K562 (cell line): ENCODE data around the gene ATP2A3. TPM values are rescaled to one million over a fixed set of nuclear protein-coding genes. Genes with fewer than 3 reads are reported as not detected.

ENCODE experiments used
- MCM3 ChIP-seq: fragments of 450-650 bp; IDR thresholded peaks from 2 replicates; pipeline ENCODE4 v1.6.1; 2016
- SRSF1 ChIP-seq: fragments of 200-400 bp; formaldehyde crosslinking; IDR thresholded peaks from 2 replicates; pipeline ENCODE4 v1.6.1; 2017; ENCODE audit warnings: mild to moderate bottlenecking, low read depth, low read length, moderate library complexity
- TAF1 ChIP-seq: IDR thresholded peaks from 2 replicates; pipeline ENCODE4 v1.6.1; 2011; ENCODE audit warnings: mild to moderate bottlenecking, low read length, moderate library complexity; ENCODE audit not compliant: insufficient read depth, control insufficient read depth, severe bottlenecking; ENCODE audit errors: extremely low read depth
- polyA plus RNA-seq, 8 experiments: library from polyadenylated mRNA; depleted of rRNA in 4 of 8; stranded (reverse) in 5 of 8; unstranded in 3 of 8; fragments of >200 nt; fragmentation: Nextera tagmentation in 2 of 8; fragmentation: Illumina TruSeq in 1 of 8; extraction: Ambion mirVana in 2 of 8; extraction: Trizol in 1 of 8; gene quantifications; 2 replicates each; pipeline versions ENCODE4 v1.2.1 to v1.2.3, GENCODE V29; 2011 to 2014; ENCODE audit warnings: inconsistent platforms in 1 of 8, missing spikeins in 1 of 8
- total RNA-seq, 7 experiments: library from RNA; depleted of rRNA in 6 of 7; stranded (reverse); fragments of >200 nt in 6 of 7; fragmentation: Illumina TruSeq in 2 of 7; extraction: Trizol in 2 of 7; gene quantifications; 2 replicates each; pipeline versions ENCODE4 v1.2.1 to v1.2.3, GENCODE V29; 2011 to 2021; ENCODE audit warnings: low replicate concordance in 1 of 7
- TF ChIP-seq, protein P1 (sequence below): fragments of 450-650 bp; formaldehyde crosslinking; IDR thresholded peaks from 2 replicates; pipeline ENCODE4 v1.4.0; 2020; ENCODE audit warnings: mild to moderate bottlenecking, moderate library complexity
- TF ChIP-seq, protein P2 (sequence below), 2 experiments: fragments of 450-650 bp; IDR thresholded peaks; 2 replicates each; pipeline ENCODE4 v1.6.1; 2016; ENCODE audit warnings: mild to moderate bottlenecking in 2 of 2, borderline replicate concordance in 1 of 2, low read depth in 1 of 2, moderate library complexity in 1 of 2

ATP2A3 gene
- total and polyA plus RNA-seq, 9 of the 15 experiments (the other 6 are each of a cell fraction or from before 2014, with no cell fraction given), result 0.65 to 103 (median 31.3) TPM

DNA sequence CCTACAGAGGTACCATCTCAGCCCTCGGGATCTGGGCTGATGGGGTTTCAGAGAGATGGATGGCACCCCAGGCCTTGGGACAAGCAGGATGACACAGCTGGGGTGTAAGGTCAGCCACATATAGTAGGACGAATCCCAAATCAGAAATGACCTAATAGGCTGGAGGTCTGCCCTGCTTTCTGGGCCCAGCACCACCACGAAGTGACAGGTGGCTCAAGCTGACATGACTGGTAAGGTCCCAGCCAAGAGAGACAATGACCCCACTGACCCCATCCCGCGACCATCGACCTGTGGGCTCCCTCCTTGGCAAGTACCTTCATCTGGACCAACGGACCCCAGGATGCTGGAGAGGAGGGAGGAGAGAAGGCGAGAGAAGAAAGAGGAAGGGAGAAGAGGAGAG is 87.0 kb downstream of the ATP2A3 start (continued):
- no peak for TF ChIP-seq TAF1
- TF ChIP-seq, protein P1, sequence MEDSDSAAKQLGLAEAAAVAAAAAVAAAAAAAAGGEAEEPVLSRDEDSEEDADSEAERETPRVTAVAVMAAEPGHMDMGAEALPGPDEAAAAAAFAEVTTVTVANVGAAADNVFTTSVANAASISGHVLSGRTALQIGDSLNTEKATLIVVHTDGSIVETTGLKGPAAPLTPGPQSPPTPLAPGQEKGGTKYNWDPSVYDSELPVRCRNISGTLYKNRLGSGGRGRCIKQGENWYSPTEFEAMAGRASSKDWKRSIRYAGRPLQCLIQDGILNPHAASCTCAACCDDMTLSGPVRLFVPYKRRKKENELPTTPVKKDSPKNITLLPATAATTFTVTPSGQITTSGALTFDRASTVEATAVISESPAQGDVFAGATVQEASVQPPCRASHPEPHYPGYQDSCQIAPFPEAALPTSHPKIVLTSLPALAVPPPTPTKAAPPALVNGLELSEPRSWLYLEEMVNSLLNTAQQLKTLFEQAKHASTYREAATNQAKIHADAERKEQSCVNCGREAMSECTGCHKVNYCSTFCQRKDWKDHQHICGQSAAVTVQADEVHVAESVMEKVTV (CRISPR knock-in tag), result no peak
- no peak for TF ChIP-seq SRSF1
- no peak for TF ChIP-seq MCM3
- TF ChIP-seq, protein P2, sequence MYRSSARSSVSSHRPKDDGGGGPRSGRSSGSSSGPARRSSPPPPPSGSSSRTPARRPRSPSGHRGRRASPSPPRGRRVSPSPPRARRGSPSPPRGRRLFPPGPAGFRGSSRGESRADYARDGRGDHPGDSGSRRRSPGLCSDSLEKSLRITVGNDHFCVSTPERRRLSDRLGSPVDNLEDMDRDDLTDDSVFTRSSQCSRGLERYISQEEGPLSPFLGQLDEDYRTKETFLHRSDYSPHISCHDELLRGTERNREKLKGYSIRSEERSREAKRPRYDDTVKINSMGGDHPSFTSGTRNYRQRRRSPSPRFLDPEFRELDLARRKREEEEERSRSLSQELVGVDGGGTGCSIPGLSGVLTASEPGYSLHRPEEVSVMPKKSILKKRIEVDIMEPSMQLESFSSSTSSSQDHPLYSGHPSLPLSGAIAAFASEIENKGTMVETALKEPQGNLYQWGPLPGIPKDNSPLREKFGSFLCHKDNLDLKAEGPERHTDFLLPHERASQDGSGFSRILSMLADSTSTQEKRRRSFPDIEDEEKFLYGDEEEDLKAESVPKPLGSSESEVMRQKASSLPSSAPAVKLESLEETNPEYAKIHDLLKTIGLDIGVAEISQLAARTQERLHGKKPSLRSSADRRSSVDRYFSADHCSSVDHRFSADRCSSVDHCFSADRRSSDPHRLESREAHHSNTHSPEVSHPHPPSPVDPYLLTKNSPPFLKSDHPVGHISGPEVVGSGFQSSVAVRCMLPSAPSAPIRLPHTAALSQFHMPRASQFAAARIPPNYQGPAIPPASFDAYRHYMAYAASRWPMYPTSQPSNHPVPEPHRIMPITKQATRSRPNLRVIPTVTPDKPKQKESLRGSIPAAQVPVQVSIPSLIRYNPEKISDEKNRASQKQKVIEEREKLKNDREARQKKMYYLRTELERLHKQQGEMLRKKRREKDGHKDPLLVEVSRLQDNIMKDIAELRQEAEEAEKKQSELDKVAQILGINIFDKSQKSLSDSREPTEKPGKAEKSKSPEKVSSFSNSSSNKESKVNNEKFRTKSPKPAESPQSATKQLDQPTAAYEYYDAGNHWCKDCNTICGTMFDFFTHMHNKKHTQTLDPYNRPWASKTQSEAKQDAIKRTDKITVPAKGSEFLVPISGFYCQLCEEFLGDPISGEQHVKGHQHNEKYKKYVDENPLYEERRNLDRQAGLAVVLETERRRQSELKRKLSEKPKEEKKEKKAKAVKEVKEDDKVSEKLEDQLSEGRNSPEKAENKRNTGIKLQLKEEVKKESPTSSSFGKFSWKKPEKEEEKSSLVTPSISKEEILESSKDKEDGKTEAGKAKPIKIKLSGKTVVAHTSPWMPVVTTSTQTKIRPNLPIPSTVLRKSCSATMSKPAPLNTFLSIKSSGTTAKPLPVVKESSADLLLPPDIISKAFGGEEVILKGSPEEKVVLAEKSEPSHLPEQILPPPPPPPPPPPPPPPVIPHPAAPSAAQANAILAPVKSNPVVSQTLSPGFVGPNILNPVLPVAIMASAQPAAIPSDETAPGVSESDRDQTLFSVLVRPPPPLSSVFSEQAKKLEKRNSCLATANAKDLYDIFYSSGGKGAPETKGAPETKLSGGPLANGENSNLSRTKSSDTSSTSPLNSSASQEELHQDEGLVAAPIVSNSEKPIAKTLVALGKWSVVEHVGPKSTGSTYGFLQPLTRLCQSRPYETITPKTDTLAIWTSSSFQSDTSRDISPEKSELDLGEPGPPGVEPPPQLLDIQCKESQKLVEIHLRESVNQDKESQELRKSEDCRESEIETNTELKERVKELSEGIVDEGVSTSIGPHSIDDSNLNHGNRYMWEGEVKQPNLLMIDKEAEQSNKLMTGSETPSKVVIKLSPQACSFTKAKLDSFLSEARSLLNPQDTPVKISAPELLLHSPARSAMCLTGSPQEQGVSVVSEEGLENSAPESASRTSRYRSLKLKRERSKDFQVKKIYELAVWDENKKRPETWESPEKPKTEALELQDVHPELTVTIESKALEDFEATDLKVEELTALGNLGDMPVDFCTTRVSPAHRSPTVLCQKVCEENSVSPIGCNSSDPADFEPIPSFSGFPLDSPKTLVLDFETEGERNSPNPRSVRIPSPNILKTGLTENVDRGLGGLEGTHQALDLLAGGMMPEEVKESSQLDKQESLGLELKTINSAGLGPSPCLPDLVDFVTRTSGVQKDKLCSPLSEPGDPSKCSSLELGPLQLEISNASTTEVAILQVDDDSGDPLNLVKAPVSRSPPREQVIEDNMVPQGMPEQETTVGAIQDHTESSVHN (IDR thresholded peaks at IDR 0.05; ENCODE audit: borderline replicate concordance in 1 of 2, low read depth in 1 of 2), result no peak
